LNCaP clone FGC (cell line): ENCODE data around the gene ZFR2.
A peak's percentile ranks its signal among the peaks of the same experiment; 100 is the strongest.
"Not testable (repeated sequence)": the region's sequence is repeated elsewhere in the genome, so short reads cannot be mapped to it uniquely, and the experiment has no call there.

Experiments used
- DNase-seq: peaks from one replicate; pipeline ENCODE4 v3.0.0-alpha.2; 2011; ENCODE audit warnings: low read depth
- H3K4me3 ChIP-seq: 2 replicates; pipeline ENCODE4 v1.5.1; 2011; ENCODE audit warnings: mild to moderate bottlenecking, low read depth, low read length, control low read depth
- CTCF ChIP-seq: IDR thresholded peaks from 2 replicates; pipeline ENCODE4 v1.5.1; 2012; ENCODE audit warnings: mild to moderate bottlenecking; ENCODE audit not compliant: control insufficient read depth, insufficient read depth; ENCODE audit errors: extremely low read depth

Gene ZFR2

GRCh38 chr19:3761382-3762129, 107.3 kb downstream of the ZFR2 start, which contains the start of gene APBA3:
Gene APBA3, minus strand, starts transcription at chr19:3761692. Its CDS starts 1,428 bp downstream, at chr19:3760264.
- DNase-seq = peak; percentile 39
- H3K4me3 ChIP-seq = peak within 1 kb of the TSS; percentile 78
- peak; percentile 94 for TF ChIP-seq CTCF

GRCh38 chr19:3760871-3761361, 107.9 kb downstream of the ZFR2 start:
- DNase-seq = no peak
- no peak for TF ChIP-seq CTCF
- H3K4me3 ChIP-seq = peak overlapping the region; percentile 78

- no peak for TF ChIP-seq CTCF
- no peak overlapping the region for H3K4me3 ChIP-seq
- DNase-seq = no peak
Measured at GRCh38 chr19:3759482-3760254, 109.2 kb downstream of the ZFR2 start.

GRCh38 chr19:3758297-3758696, 110.5 kb downstream of the ZFR2 start:
- DNase-seq, H3K4me3 ChIP-seq: not testable (repeated sequence)

GRCh38 chr19:3757705-3758104, 111.1 kb downstream of the ZFR2 start:
- DNase-seq, H3K4me3 ChIP-seq: not testable (repeated sequence)
